Islet precursor cell (in vitro differentiated cells): ENCODE data around the gene LYG2.
"Not testable (repeated sequence)": the region's sequence is repeated elsewhere in the genome, so short reads cannot be mapped to it uniquely, and the experiment has no call there.

Source experiments
- DNase-seq: peaks from one replicate; pipeline ENCODE4 v3.0.0-alpha.2; 2018

Gene LYG2

DNA sequence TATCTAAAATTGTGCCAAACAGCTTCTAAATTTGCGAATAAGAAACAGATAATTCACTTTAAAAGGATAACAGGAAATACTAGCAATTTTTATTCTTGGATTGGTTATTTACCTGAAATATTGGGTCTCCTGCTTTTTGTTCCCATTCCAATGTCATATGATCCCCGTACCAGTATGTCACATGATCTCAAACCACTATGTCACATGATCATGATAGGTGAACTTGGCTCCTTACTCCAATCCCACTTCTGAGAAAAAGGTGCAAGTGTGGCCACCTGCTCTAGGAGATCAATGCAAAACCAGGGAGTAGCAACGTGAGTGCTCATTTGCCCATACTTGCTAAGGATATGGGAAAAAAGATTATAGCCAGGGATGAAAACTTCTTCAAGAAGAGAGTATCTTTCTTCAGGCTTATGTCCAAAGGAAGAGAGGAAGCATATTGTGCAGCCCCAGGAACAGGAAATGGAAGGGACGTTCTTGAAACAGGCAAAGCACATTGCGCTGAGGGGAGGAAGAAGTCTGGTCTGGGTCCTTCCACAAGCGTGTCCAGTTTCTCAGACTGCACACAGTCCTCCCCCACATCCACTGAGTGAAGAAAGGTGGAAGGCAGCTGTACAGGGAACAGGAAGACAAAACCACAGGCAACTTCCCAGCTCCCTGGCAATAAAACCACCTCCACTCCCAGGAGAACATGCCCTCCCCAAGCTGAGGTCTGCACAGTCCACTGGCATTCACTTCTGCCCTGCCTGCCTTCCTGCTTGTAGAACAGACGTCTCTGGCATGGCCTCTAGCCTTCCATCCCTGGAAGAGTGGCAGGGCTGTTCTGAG lies at the start of gene LYG2:
LYG2 (minus strand) TSS at position 176 of the 828 bp plus-strand sequence. CDS start 1,406 bp downstream, outside the sequence.
- DNase-seq: no peak

DNA sequence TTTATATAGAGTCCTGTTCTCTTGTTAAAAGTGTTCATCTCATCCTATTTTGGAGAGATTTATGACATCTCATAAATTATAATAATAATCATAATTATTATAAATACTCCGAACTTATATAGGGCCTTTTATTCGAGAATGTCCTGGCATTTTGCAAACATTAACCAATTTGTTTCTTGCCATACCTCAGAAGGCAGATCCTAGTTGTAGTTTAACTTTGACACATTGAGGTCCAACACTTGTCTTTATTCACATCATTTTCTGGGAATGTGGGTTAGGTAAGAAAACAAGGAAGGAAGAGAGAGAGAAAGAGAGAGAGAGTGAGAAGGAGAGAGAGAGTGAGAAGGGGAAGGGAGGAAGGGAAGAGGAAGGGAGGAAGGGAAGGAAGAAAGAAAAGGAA lies 45.6 kb upstream of the LYG2 start, which contains the start of gene LYG1:
LYG1 (minus strand) TSS at position 101 of the 400 bp plus-strand sequence. CDS start 5,527 bp downstream, outside the sequence.
- not testable (repeated sequence) for DNase-seq

DNA sequence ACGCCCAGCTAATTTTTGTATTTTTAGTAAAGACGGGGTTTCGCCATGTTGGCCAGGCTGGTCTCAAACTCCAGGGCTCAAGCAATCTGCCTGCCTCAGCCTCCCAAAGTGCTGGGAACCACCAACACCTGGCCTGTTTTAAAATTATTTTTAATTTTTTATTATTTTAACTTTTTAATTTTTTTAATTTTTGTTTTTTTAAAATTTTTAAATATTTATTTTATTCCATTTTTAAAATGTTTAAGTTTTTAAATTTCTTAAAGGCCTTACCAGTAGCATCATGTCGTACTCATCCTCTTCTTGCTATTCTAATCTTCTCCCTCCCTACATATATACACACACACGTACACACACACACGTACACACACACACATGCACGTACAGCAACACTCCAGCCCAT lies 44.1 kb upstream of the LYG2 start:
- DNase-seq: no peak

- DNase-seq: no peak
Measured at GRCh38 chr2:99297994-99298393, 42.5 kb upstream of the LYG2 start.

GRCh38 chr2:99285526-99285925 lies 30.1 kb upstream of the LYG2 start:
- no peak for DNase-seq

GRCh38 chr2:99279969-99280695 lies 24.7 kb upstream of the LYG2 start:
- no peak for DNase-seq

GRCh38 chr2:99278793-99279291 lies 23.4 kb upstream of the LYG2 start:
- no peak for DNase-seq

DNA sequence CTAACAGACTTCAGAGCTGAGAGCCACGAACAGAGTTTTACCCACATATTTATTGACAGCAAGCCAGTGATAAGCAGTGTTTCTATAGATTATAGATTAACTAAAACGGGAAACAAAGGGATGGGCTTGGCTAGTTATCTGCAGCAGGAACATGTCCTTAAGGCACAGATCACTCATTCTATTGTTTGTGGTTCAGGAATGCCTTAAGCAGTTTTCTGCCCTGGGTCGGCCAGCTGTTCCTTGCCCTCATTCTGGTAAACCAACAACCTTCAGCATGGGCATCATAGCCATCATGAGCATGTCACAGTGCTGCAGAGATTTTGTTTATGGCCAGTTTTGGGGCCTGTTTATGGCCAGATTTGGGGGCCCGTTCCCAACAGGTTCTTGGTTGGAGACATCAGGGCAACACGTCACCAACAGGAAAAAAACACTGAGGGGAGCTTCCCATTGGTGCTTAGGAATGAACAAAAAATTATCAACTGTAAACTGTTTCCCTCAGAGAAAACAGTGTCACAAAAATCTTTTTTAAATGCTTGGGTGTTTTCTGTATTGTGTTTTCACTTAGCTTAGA lies 22.8 kb upstream of the LYG2 start:
- DNase-seq: not testable (repeated sequence)

- no peak for DNase-seq
Measured at GRCh38 chr2:99275882-99276281, 20.4 kb upstream of the LYG2 start.

DNA sequence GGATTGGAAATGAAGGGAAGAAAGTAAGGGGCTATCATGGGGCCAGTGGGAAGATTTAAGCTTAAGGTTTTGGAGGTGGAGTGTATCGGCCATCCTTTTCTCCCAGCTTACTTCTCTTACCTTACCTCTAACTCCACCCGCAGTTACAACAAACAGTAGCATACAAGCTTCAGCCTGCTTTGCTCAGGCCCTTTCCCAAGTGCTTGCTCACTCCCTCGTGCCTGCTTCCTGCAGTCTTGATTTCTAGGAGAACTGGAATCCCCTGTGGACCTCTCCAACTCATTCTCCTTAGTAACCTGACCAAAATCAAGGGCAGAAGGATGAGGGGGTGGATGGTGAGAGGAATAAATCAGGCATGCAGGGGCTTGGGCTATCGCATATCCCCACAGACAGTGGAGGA lies 5.8 kb upstream of the LYG2 start:
- no peak for DNase-seq

- DNase-seq: no peak
Measured at GRCh38 chr2:99260184-99260583, 4.7 kb upstream of the LYG2 start.

DNA sequence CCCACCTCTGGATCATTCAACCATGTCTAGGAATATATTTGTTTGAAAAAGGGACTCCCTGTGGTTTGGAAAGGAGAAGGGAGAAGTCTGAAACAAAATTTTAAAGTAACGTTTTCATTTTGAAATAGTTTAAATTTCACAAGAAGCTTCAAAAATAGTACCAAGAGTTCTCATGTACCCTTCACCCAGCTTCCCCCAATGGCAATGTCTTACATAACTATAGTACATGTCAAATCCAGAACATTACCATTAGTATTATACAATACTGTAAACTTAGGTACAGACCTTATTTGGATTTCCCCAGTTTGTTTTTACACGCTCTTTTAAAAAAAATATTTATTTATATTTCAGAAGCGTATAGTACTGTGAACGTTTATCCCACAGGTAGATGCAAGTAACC lies 4.0 kb upstream of the LYG2 start:
- DNase-seq: no peak

GRCh38 chr2:99256677-99257076 lies 1.2 kb upstream of the LYG2 start:
- no peak for DNase-seq

- DNase-seq: no peak
Measured at GRCh38 chr2:99249951-99250350, 5.5 kb downstream of the LYG2 start.

GRCh38 chr2:99242151-99242550 lies 13.3 kb downstream of the LYG2 start:
- DNase-seq: no peak

GRCh38 chr2:99240431-99240830 lies 15.0 kb downstream of the LYG2 start:
- no peak for DNase-seq

GRCh38 chr2:99238599-99238998 lies 16.9 kb downstream of the LYG2 start:
- DNase-seq: no peak

DNA sequence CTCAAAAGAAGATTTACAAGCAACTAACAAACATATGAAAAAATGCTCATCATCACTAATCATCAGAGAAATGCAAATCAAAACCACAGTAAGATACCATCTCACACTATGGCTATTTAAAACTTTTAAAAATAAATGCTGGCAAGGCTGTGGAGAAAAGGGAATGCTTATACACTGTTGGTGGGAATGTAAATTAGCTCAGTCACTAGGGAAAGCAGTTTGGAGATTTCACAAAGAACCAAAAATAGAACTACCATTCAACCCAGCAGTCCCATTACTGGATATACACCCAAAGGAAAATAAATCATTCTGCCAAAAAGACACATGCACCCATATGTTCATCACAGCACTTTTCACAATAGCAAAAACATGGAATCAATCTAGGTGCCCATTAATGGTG lies 22.3 kb downstream of the LYG2 start:
- not testable (repeated sequence) for DNase-seq

DNA sequence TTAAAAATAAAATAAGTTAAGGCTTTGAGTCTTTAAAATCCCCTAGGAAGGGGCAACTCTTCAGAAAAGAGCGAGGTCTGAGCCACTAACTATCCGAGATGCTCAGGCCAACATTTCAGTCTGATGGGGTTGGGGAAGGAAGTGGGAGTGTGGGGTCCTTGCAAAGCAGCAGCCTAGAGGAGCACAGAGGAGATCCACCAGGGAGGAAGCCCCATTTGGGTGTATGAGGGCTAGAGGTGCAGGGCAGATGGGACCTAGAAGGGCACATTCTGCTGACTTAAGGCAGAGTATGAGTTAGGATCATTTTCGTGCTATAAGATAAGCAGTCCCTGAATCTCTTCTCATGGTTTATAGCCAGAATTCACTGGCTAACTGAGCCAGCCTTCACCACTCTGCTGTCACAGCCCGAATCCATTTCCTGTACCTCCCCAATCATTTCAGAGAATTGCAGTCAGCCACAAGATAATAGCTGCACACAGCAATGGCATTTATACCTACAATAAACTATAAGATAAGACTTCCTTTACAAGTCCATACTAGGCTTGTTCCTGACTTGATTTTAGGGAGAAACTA lies 37.5 kb downstream of the LYG2 start:
- no peak for DNase-seq

- DNase-seq: no peak
Measured at GRCh38 chr2:99216096-99216495, 39.4 kb downstream of the LYG2 start.

- no peak for DNase-seq
Measured at GRCh38 chr2:99205491-99205890, 50.0 kb downstream of the LYG2 start.

DNA sequence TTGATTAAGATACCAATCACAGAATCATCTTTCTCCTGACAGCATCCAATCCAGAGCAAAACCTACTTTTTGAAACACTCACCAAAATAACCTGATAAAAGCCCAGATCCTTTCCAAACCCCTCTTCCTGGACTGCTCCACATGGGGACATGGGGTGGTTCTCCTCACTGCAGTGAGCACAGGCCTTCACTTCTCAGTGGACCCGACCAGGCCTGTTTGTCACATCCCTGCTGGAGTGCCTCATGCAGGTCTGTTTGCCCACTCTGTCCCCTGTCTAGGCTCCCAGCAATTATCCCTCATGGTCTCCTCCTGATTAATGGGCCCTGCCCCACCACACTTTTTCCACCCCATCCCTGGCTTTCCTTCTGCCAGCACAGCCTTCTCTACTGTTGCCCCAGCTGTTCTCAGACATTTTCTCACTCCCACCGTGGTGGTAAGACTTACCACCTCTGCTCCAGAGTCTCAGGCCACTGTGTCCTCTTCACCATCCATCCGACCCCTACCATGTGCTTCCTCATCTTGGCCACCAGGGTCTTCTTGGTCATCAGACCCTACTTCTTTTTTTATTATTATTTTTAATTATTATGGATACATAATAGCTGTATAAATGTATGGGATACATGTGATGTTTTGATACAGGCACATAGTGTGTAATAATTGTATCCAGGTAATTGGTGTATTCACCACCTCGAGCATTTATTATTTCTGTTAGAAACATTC lies 53.3 kb downstream of the LYG2 start:
- DNase-seq: no peak
